ENCODE results near the gene MBLAC2.

- TF ChIP-seq POLR2AphosphoS5 (IDR thresholded peaks at IDR 0.05; ENCODE audit: low read depth, low read length) (no peak), TAF1 (IDR thresholded peaks at IDR 0.05; ENCODE audit: borderline replicate concordance, insufficient read depth, low read length) (no peak)
These were observed 50.3 kb downstream of the MBLAC2 start for GRCh38 chr5:90424245-90424644.
